Neural progenitor cell (in vitro differentiated cells): ENCODE data around the gene POSTN.

Experiments used
- CTCF ChIP-seq: fragments of 200-600 bp; sonication (generic); IDR thresholded peaks from 2 replicates; pipeline ENCODE4 v1.5.1; 2017; ENCODE audit warnings: antibody characterized with exemption, mild to moderate bottlenecking
- EZH2 ChIP-seq: fragments of 200-600 bp; sonication (generic); IDR thresholded peaks from 2 replicates; pipeline ENCODE4 v1.6.1; 2017; ENCODE audit warnings: antibody characterized with exemption, mild to moderate bottlenecking, moderate library complexity

- TF ChIP-seq EZH2: no peak
- TF ChIP-seq CTCF: peak; percentile 46
These were observed 10.3 kb upstream of the POSTN start for GRCh38 chr13:37608750-37609339.
